ENCODE data around the gene NTN1. TPM values are rescaled to one million over a fixed set of nuclear protein-coding genes. Genes with fewer than 3 reads are reported as not detected.

Gene NTN1
- total and polyA plus RNA-seq, 12 donors, result 3.0 to 38.7 (median 15.8) TPM

DNA sequence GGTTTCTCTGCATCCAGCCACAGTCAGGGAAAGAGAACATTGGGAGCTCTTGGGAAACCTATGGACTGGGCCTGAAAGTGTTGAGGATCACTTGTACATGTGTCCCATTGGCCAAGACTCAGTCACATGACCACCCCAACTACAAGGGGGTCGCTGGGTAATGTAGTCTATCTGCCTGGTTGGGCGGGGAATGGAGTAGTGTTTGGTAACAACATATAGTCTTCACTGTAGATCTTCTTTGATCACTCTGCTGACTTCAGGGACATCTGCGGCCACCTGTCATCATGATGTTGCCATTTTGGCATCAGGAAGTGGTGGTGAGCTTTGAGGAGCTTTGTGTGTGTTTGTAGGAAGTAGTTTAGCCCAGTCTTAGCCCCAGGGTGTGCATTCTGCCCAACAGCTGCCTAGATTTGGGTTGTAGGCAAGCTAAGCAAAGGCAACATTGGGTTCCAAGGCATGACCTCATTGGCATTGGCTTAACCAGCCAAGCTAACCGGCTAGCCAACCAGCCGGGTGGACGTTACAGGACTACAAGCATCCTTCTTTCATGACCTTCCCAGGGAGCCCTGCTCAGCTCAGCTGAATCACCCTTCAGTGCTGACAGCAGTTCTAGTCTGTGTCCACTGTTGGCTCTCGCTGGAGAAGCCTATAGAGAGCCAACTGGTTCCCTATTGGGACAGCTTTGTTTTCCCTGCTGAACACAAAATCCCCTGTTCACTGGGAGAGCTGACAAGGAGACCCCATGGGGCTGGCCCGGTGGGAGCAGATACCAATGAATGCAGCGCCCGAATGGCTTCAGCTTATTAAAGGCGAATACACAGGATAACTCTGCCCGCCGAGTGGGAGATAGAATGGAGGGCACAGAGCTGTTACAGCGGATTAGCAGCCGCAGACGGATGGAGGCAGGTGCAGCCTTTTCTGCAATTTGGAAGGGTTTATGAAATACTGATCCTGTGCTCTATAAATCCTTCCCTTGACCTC lies 178.6 kb downstream of the NTN1 start:
- Histone ChIP-seq H3K36me3 (no peaks in the 10 kb centered on the region), H3K4me3 (no peak overlapping the region), H3K27me3 (no peaks in the 10 kb centered on the region), H3K4me1 (peaks cover 0 to 10% (median 0%) of the 10 kb centered on the region in 9 donors), H3K27ac (no peak overlapping the region), H3K9me3 (no peaks in the 10 kb centered on the region)
- TF ChIP-seq, protein P1, sequence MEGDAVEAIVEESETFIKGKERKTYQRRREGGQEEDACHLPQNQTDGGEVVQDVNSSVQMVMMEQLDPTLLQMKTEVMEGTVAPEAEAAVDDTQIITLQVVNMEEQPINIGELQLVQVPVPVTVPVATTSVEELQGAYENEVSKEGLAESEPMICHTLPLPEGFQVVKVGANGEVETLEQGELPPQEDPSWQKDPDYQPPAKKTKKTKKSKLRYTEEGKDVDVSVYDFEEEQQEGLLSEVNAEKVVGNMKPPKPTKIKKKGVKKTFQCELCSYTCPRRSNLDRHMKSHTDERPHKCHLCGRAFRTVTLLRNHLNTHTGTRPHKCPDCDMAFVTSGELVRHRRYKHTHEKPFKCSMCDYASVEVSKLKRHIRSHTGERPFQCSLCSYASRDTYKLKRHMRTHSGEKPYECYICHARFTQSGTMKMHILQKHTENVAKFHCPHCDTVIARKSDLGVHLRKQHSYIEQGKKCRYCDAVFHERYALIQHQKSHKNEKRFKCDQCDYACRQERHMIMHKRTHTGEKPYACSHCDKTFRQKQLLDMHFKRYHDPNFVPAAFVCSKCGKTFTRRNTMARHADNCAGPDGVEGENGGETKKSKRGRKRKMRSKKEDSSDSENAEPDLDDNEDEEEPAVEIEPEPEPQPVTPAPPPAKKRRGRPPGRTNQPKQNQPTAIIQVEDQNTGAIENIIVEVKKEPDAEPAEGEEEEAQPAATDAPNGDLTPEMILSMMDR (IDR thresholded peaks at IDR 0.05), result no peak
- ATAC-seq (peak in 7 of 8 donors; percentile 57 to 95 (median 85)), DNase-seq (peak in 1 of 2 donors; percentile 47)
- intact Hi-C loops (cut with DNase I), result no loop called here
- WGBS, 2 donors, result 74 to 79% methylated on average over 16 of the region's 16 CpGs

- Histone ChIP-seq H3K27ac (no peak overlapping the region), H3K9me3 (no peaks in the 10 kb centered on the region), H3K36me3 (no peaks in the 10 kb centered on the region), H3K4me3 (no peak overlapping the region), H3K4me1 (peaks cover 0 to 10% (median 0%) of the 10 kb centered on the region in 9 donors), H3K27me3 (no peaks in the 10 kb centered on the region)
- no peak for DNase-seq
- ATAC-seq, result no peak
- WGBS, 2 donors, result 82 to 86% methylated on average over 5 of the region's 5 CpGs
- TF ChIP-seq, protein P1 (IDR thresholded peaks at IDR 0.05), result no peak
- intact Hi-C loops (cut with DNase I), result no loop called here
Measured at GRCh38 chr17:9200699-9201359, 179.5 kb downstream of the NTN1 start.

- intact Hi-C loops (cut with DNase I), result no loop called here
- Histone ChIP-seq H3K9me3 (no peaks in the 10 kb centered on the region), H3K27me3 (no peaks in the 10 kb centered on the region), H3K36me3 (no peaks in the 10 kb centered on the region), H3K4me1 (peaks cover 0 to 18% (median 0%) of the 10 kb centered on the region in 9 donors), H3K4me3 (no peak overlapping the region), H3K27ac (no peak overlapping the region)
- TF ChIP-seq, protein P1 (IDR thresholded peaks at IDR 0.05), result no peak
- no peak for DNase-seq
- 87 to 92% methylated on average over 5 of the region's 5 CpGs for WGBS, 2 donors
- no peak for ATAC-seq
Measured at GRCh38 chr17:9202532-9202931, 181.2 kb downstream of the NTN1 start.

DNA sequence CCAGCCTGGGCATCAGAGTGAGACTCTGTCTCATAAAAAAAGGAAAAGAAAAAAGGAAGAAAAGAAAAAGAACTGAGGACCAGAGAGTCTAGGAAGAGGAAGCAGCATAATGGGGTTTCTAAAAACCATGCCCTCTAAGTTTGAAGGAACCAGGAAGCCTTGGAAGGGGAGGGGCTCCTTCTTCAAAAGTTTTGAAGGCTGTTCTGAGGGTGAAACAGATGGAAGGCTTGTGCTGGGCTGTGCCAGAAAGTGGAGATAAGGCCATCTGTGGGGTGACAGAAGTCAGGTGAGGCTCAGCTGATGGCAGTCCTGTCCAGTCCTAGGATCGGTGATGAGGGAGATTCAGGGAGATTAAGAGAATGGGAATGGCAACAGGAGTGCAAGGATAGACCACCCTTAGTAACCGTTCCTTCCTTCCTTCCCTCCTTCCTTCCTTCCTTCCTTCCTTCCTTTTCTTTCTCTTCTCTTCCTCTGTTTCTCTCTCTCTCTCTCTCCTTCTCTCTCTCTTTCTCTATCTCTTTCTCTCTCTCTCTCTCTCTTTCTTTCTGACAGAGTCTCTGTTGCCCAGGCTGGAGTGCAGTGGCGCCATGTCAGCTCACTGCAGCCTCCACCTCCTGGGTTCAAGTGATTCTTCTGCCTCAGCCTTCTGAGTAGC lies 182.6 kb downstream of the NTN1 start:
- TF ChIP-seq, protein P1 (IDR thresholded peaks at IDR 0.05), result no peak
- Histone ChIP-seq H3K9me3 (no peaks in the 10 kb centered on the region), H3K4me3 (no peak overlapping the region), H3K36me3 (no peaks in the 10 kb centered on the region), H3K27ac (no peak overlapping the region), H3K27me3 (no peaks in the 10 kb centered on the region), H3K4me1 (peaks cover 0 to 18% (median 0%) of the 10 kb centered on the region in 9 donors)
- no peak for ATAC-seq
- intact Hi-C loops (cut with DNase I), result no loop called here
- no peak for DNase-seq
- 59 to 72% methylated on average over 3 of the region's 3 CpGs for WGBS, 2 donors

Measured in heart right ventricle (tissue), 16 donors.